GM10847 (cell line): ENCODE results near the gene KMT2C.

Experiments
- POLR2A ChIP-seq: IDR thresholded peaks from 2 replicates; pipeline ENCODE4 v1.6.1; 2011; ENCODE audit not compliant: insufficient read length; ENCODE audit errors: extremely low read depth

Gene KMT2C

GRCh38 chr7:152127229-152127628 lies 308.6 kb downstream of the KMT2C start:
- TF ChIP-seq POLR2A: no peak

- TF ChIP-seq POLR2A: no peak
These were observed 309.1 kb downstream of the KMT2C start for GRCh38 chr7:152126741-152127140.

GRCh38 chr7:152122540-152122939 lies 313.3 kb downstream of the KMT2C start:
- no peak for TF ChIP-seq POLR2A

- no peak for TF ChIP-seq POLR2A
These were observed 314.4 kb downstream of the KMT2C start for GRCh38 chr7:152121432-152121831.

GRCh38 chr7:152120776-152121175 lies 315.0 kb downstream of the KMT2C start:
- no peak for TF ChIP-seq POLR2A

GRCh38 chr7:152120210-152120609 lies 315.6 kb downstream of the KMT2C start:
- no peak for TF ChIP-seq POLR2A

GRCh38 chr7:152117356-152117755 lies 318.4 kb downstream of the KMT2C start:
- no peak for TF ChIP-seq POLR2A

GRCh38 chr7:152115021-152115718 lies 320.6 kb downstream of the KMT2C start:
- no peak for TF ChIP-seq POLR2A

- no peak for TF ChIP-seq POLR2A
These were observed 323.0 kb downstream of the KMT2C start for GRCh38 chr7:152112829-152113228.

- no peak for TF ChIP-seq POLR2A
These were observed 327.4 kb downstream of the KMT2C start for GRCh38 chr7:152108359-152108758.

- TF ChIP-seq POLR2A: no peak
These were observed 327.9 kb downstream of the KMT2C start for GRCh38 chr7:152107945-152108344.

- TF ChIP-seq POLR2A: no peak
These were observed 328.8 kb downstream of the KMT2C start for GRCh38 chr7:152106990-152107389.

- no peak for TF ChIP-seq POLR2A
These were observed 330.6 kb downstream of the KMT2C start for GRCh38 chr7:152105205-152105604.

GRCh38 chr7:152103691-152104090 lies 332.1 kb downstream of the KMT2C start:
- TF ChIP-seq POLR2A: no peak

GRCh38 chr7:152103066-152103465 lies 332.7 kb downstream of the KMT2C start:
- TF ChIP-seq POLR2A: no peak

- TF ChIP-seq POLR2A: no peak
These were observed 338.5 kb downstream of the KMT2C start for GRCh38 chr7:152097330-152097729.

- TF ChIP-seq POLR2A: no peak
These were observed 340.0 kb downstream of the KMT2C start for GRCh38 chr7:152095771-152096170.
